ENCODE results near the gene RHOF. TPM values are rescaled to one million over a fixed set of nuclear protein-coding genes. Genes with fewer than 3 reads are reported as not detected.

RHOF gene
- total and polyA plus RNA-seq, 2 donors (not counting 1 experiment from before 2014, with no cell fraction given) = 2.3 to 6.8 TPM

- Histone ChIP-seq H3K9ac (ENCODE audit: insufficient read depth, low read length) (no peak overlapping the region), H3K4me2 (ENCODE audit: extremely low read depth, insufficient read depth, low read length) (no peak overlapping the region), H3K36me3 (ENCODE audit: control insufficient read depth, insufficient read depth, low read length) (peaks cover 24% of the 10 kb centered on the region), H3K27ac (ENCODE audit: insufficient read depth, low read length) (no peak overlapping the region), H2AFZ (ENCODE audit: low read length) (no peak overlapping the region), H3K27me3 (ENCODE audit: control insufficient read depth, insufficient read depth, low read length) (no peaks in the 10 kb centered on the region), H3K79me2 (ENCODE audit: control insufficient read depth, insufficient read depth, low read length) (no peaks in the 10 kb centered on the region), H3K4me1 (ENCODE audit: control insufficient read depth, extremely low read depth, insufficient read depth, low read length) (no peaks in the 10 kb centered on the region), H4K20me1 (ENCODE audit: control insufficient read depth, extremely low read depth, insufficient read depth, low read length) (no peaks in the 10 kb centered on the region), H3K4me3 (replicated peaks in 1 of 4; ENCODE audit: control extremely low read depth in 1 of 4, insufficient read depth in 1 of 4, low read depth in 3 of 4, low read length in 4 of 4) (no peak overlapping the region), H3K9me3 (ENCODE audit: control insufficient read depth, insufficient read depth, low read depth, low read length) (no peaks in the 10 kb centered on the region)
- no peak for DNase-seq (ENCODE audit: low read depth in 2 of 2)
- TF ChIP-seq, protein P1, sequence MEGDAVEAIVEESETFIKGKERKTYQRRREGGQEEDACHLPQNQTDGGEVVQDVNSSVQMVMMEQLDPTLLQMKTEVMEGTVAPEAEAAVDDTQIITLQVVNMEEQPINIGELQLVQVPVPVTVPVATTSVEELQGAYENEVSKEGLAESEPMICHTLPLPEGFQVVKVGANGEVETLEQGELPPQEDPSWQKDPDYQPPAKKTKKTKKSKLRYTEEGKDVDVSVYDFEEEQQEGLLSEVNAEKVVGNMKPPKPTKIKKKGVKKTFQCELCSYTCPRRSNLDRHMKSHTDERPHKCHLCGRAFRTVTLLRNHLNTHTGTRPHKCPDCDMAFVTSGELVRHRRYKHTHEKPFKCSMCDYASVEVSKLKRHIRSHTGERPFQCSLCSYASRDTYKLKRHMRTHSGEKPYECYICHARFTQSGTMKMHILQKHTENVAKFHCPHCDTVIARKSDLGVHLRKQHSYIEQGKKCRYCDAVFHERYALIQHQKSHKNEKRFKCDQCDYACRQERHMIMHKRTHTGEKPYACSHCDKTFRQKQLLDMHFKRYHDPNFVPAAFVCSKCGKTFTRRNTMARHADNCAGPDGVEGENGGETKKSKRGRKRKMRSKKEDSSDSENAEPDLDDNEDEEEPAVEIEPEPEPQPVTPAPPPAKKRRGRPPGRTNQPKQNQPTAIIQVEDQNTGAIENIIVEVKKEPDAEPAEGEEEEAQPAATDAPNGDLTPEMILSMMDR (conservative IDR thresholded peaks at IDR 0.05 in 1 of 2, IDR thresholded peaks at IDR 0.05 in 1 of 2; ENCODE audit: low read depth in 1 of 2, low read length in 2 of 2) = no peak
- no peak for TF ChIP-seq EZH2 (IDR thresholded peaks at IDR 0.05; ENCODE audit: low read length, missing control alignments)
Observed at GRCh38 chr12:121831571-121832245, 38.2 kb upstream of the RHOF start.

GRCh38 chr12:121830588-121831265, 37.2 kb upstream of the RHOF start:
- H3K4me2 ChIP-seq (ENCODE audit: extremely low read depth, insufficient read depth, low read length) = no peak overlapping the region
- no peaks in the 10 kb centered on the region for H3K4me1 ChIP-seq (ENCODE audit: control insufficient read depth, extremely low read depth, insufficient read depth, low read length)
- DNase-seq (ENCODE audit: low read depth in 2 of 2) = no peak
- TF ChIP-seq EZH2 (IDR thresholded peaks at IDR 0.05; ENCODE audit: low read length, missing control alignments) = no peak
- TF ChIP-seq, protein P1 (conservative IDR thresholded peaks at IDR 0.05 in 1 of 2, IDR thresholded peaks at IDR 0.05 in 1 of 2; ENCODE audit: low read depth in 1 of 2, low read length in 2 of 2) = no peak
- H3K36me3 ChIP-seq (ENCODE audit: control insufficient read depth, insufficient read depth, low read length) = peaks cover 28% of the 10 kb centered on the region
- no peaks in the 10 kb centered on the region for H3K79me2 ChIP-seq (ENCODE audit: control insufficient read depth, insufficient read depth, low read length)
- H2AFZ ChIP-seq (ENCODE audit: low read length) = no peak overlapping the region
- no peaks in the 10 kb centered on the region for H4K20me1 ChIP-seq (ENCODE audit: control insufficient read depth, extremely low read depth, insufficient read depth, low read length)
- H3K9ac ChIP-seq (ENCODE audit: insufficient read depth, low read length) = no peak overlapping the region
- H3K27ac ChIP-seq (ENCODE audit: insufficient read depth, low read length) = no peak overlapping the region
- no peaks in the 10 kb centered on the region for H3K27me3 ChIP-seq (ENCODE audit: control insufficient read depth, insufficient read depth, low read length)
- H3K4me3 ChIP-seq (replicated peaks in 1 of 4; ENCODE audit: control extremely low read depth in 1 of 4, insufficient read depth in 1 of 4, low read depth in 3 of 4, low read length in 4 of 4) = no peak overlapping the region
- no peaks in the 10 kb centered on the region for H3K9me3 ChIP-seq (ENCODE audit: control insufficient read depth, insufficient read depth, low read depth, low read length)

DNA sequence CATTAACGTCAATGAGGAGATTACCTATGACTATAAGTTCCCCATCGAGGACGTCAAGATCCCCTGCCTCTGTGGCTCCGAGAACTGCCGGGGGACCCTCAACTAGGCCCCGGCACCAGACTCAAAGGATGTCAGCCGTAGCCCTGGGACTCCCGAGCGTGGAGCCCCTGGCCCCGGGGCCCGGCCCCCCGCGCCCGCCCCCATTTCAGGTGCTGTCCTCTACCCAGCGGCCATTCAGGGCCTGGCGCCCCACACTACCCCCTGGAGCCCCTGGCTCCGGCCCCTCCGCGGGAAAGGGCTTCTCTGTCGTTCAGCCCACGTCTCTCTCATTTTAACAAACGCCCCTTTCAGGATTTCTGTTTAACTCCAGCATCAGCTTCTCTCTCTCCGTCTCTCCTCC, 36.6 kb upstream of the RHOF start:
- Histone ChIP-seq H3K27ac (ENCODE audit: insufficient read depth, low read length) (no peak overlapping the region), H3K36me3 (ENCODE audit: control insufficient read depth, insufficient read depth, low read length) (peaks cover 31% of the 10 kb centered on the region), H3K79me2 (ENCODE audit: control insufficient read depth, insufficient read depth, low read length) (no peaks in the 10 kb centered on the region), H2AFZ (ENCODE audit: low read length) (no peak overlapping the region), H3K27me3 (ENCODE audit: control insufficient read depth, insufficient read depth, low read length) (no peaks in the 10 kb centered on the region), H3K4me3 (replicated peaks in 1 of 4; ENCODE audit: control extremely low read depth in 1 of 4, insufficient read depth in 1 of 4, low read depth in 3 of 4, low read length in 4 of 4) (no peak overlapping the region), H3K4me1 (ENCODE audit: control insufficient read depth, extremely low read depth, insufficient read depth, low read length) (no peaks in the 10 kb centered on the region), H3K9ac (ENCODE audit: insufficient read depth, low read length) (no peak overlapping the region), H3K9me3 (ENCODE audit: control insufficient read depth, insufficient read depth, low read depth, low read length) (no peaks in the 10 kb centered on the region), H4K20me1 (ENCODE audit: control insufficient read depth, extremely low read depth, insufficient read depth, low read length) (no peaks in the 10 kb centered on the region), H3K4me2 (ENCODE audit: extremely low read depth, insufficient read depth, low read length) (no peak overlapping the region)
- no peak for DNase-seq (ENCODE audit: low read depth in 2 of 2)
- TF ChIP-seq, protein P1 (conservative IDR thresholded peaks at IDR 0.05 in 1 of 2, IDR thresholded peaks at IDR 0.05 in 1 of 2; ENCODE audit: low read depth in 1 of 2, low read length in 2 of 2) = no peak
- TF ChIP-seq EZH2 (IDR thresholded peaks at IDR 0.05; ENCODE audit: low read length, missing control alignments) = no peak

Data from fibroblast of lung (primary cell).